ENCODE data around the gene S1PR4. TPM values are rescaled to one million over a fixed set of nuclear protein-coding genes. Genes with fewer than 3 reads are reported as not detected.

The S1PR4 gene
- total and polyA plus RNA-seq, 2 of the 13 experiments (the other 11 are each of a cell fraction or from before 2014, with no cell fraction given), result 0.07 to 0.09 TPM

DNA sequence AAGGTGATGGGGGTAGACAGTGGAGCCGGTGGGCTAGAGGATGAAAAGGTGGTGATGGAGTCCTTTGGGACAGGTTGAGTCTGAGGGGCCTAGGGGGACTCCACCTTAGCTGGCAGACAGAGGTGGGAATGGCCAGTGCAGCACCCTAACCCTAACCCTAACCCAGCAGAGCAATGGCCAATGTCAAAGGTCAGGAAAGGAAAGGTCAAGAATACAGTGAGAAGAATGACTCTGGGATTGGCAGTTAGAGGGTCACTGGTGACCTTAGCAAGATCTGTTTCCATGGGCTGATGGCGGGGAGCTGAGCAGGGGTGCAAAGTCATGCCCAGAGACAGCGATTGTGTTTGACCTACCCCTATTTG lies 26.2 kb upstream of the S1PR4 start:
- no peaks in the 10 kb centered on the region for H3K36me3 ChIP-seq (replicated peaks in 1 of 2; ENCODE audit: control insufficient read depth in 1 of 2, insufficient read depth in 2 of 2, low read length in 2 of 2)
- POLR2A ChIA-PET, result no interaction called here
- peaks cover 4 to 15% of the 10 kb centered on the region in 2 experiments; a peak in 3 of 5 replicates for H3K27me3 ChIP-seq (ENCODE audit: control insufficient read depth in 1 of 2, insufficient read depth in 2 of 2, low read length in 2 of 2)
- H3K9ac ChIP-seq (ENCODE audit: insufficient read depth, low read depth, low read length), result no peak overlapping the region
- CTCF ChIA-PET (ENCODE audit: low intra/inter-chr PET ratio, low total read pairs), result no interaction called here
- H3K9me3 ChIP-seq (ENCODE audit: low read length), result no peaks in the 10 kb centered on the region
- FAIRE-seq (no peak), DNase-seq (ENCODE audit: low spot score) (no peak), ATAC-seq (no peak)
- peaks cover 11% of the 10 kb centered on the region for H3K4me1 ChIP-seq (ENCODE audit: insufficient read depth, low read length)
- intact Hi-C loops (cut with micrococcal nuclease; ENCODE audit: unreplicated experiment) (no loop called here), in situ Hi-C loops (cut with HindIII; ENCODE audit: extremely low pct_ligation_motif_present, low pct_unique_long_range_greater_than_20kb) (no loop called here)
- H3K27ac ChIP-seq (ENCODE audit: extremely low read length, insufficient read depth, low read length), result no peak overlapping the region
- H3K79me2 ChIP-seq (ENCODE audit: insufficient read depth, low read length), result no peaks in the 10 kb centered on the region
- H2AFZ ChIP-seq (ENCODE audit: low read length), result no peak overlapping the region
- 6% methylated on average over 3 of the region's 3 CpGs for WGBS (ENCODE audit: low lambda C conversion rate)
- no peak overlapping the region for H3K4me2 ChIP-seq (ENCODE audit: low read depth, low read length)
- H4K20me1 ChIP-seq (ENCODE audit: insufficient read depth, low read length), result no peaks in the 10 kb centered on the region
- H3K4me3 ChIP-seq (replicated peaks in 1 of 3; ENCODE audit: insufficient read depth in 1 of 3, low read depth in 2 of 3, low read length in 3 of 3), result no peak overlapping the region
- no TSS peak for BruUV-seq (replicated peaks)
- TF ChIP-seq RFX1 (IDR thresholded peaks at IDR 0.05), result no peak
- TF ChIP-seq, protein P1, sequence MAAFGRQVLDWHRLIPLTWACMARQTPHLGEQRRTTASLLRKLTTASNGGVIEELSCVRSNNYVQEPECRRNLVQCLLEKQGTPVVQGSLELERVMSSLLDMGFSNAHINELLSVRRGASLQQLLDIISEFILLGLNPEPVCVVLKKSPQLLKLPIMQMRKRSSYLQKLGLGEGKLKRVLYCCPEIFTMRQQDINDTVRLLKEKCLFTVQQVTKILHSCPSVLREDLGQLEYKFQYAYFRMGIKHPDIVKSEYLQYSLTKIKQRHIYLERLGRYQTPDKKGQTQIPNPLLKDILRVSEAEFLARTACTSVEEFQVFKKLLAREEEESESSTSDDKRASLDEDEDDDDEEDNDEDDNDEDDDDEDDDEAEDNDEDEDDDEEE (CRISPR knock-in tag; IDR thresholded peaks at IDR 0.05), result no peak
- TF ChIP-seq HNRNPLL (IDR thresholded peaks at IDR 0.05; ENCODE audit: low read depth, low read length, poor library complexity, severe bottlenecking), result no peak
- TF ChIP-seq ZNF777 (CRISPR knock-in tag; IDR thresholded peaks at IDR 0.05), result no peak
- TF ChIP-seq SMYD3 (CRISPR knock-in tag; IDR thresholded peaks at IDR 0.05), result no peak
- TF ChIP-seq KLF11 (CRISPR knock-in tag; IDR thresholded peaks at IDR 0.05), result no peak
- TF ChIP-seq, protein P2, sequence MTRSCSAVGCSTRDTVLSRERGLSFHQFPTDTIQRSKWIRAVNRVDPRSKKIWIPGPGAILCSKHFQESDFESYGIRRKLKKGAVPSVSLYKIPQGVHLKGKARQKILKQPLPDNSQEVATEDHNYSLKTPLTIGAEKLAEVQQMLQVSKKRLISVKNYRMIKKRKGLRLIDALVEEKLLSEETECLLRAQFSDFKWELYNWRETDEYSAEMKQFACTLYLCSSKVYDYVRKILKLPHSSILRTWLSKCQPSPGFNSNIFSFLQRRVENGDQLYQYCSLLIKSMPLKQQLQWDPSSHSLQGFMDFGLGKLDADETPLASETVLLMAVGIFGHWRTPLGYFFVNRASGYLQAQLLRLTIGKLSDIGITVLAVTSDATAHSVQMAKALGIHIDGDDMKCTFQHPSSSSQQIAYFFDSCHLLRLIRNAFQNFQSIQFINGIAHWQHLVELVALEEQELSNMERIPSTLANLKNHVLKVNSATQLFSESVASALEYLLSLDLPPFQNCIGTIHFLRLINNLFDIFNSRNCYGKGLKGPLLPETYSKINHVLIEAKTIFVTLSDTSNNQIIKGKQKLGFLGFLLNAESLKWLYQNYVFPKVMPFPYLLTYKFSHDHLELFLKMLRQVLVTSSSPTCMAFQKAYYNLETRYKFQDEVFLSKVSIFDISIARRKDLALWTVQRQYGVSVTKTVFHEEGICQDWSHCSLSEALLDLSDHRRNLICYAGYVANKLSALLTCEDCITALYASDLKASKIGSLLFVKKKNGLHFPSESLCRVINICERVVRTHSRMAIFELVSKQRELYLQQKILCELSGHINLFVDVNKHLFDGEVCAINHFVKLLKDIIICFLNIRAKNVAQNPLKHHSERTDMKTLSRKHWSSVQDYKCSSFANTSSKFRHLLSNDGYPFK (CRISPR knock-in tag; IDR thresholded peaks at IDR 0.05; ENCODE audit: borderline replicate concordance), result no peak
- TF ChIP-seq NFYC (CRISPR knock-in tag; IDR thresholded peaks at IDR 0.05), result no peak
- TF ChIP-seq, protein P3, sequence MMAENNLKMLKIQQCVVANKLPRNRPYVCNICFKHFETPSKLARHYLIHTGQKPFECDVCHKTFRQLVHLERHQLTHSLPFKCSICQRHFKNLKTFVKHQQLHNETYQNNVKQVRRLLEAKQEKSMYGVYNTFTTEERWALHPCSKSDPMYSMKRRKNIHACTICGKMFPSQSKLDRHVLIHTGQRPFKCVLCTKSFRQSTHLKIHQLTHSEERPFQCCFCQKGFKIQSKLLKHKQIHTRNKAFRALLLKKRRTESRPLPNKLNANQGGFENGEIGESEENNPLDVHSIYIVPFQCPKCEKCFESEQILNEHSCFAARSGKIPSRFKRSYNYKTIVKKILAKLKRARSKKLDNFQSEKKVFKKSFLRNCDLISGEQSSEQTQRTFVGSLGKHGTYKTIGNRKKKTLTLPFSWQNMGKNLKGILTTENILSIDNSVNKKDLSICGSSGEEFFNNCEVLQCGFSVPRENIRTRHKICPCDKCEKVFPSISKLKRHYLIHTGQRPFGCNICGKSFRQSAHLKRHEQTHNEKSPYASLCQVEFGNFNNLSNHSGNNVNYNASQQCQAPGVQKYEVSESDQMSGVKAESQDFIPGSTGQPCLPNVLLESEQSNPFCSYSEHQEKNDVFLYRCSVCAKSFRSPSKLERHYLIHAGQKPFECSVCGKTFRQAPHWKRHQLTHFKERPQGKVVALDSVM (CRISPR knock-in tag; IDR thresholded peaks at IDR 0.05), result no peak
- TF ChIP-seq, protein P4, sequence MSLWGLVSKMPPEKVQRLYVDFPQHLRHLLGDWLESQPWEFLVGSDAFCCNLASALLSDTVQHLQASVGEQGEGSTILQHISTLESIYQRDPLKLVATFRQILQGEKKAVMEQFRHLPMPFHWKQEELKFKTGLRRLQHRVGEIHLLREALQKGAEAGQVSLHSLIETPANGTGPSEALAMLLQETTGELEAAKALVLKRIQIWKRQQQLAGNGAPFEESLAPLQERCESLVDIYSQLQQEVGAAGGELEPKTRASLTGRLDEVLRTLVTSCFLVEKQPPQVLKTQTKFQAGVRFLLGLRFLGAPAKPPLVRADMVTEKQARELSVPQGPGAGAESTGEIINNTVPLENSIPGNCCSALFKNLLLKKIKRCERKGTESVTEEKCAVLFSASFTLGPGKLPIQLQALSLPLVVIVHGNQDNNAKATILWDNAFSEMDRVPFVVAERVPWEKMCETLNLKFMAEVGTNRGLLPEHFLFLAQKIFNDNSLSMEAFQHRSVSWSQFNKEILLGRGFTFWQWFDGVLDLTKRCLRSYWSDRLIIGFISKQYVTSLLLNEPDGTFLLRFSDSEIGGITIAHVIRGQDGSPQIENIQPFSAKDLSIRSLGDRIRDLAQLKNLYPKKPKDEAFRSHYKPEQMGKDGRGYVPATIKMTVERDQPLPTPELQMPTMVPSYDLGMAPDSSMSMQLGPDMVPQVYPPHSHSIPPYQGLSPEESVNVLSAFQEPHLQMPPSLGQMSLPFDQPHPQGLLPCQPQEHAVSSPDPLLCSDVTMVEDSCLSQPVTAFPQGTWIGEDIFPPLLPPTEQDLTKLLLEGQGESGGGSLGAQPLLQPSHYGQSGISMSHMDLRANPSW (CRISPR knock-in tag; IDR thresholded peaks at IDR 0.05; ENCODE audit: borderline replicate concordance), result no peak
- no peak for TF ChIP-seq ZNF564 (CRISPR knock-in tag; IDR thresholded peaks at IDR 0.05)
- no peak for TF ChIP-seq MEF2D (CRISPR knock-in tag; IDR thresholded peaks at IDR 0.05)
- TF ChIP-seq MAF1 (CRISPR knock-in tag; IDR thresholded peaks at IDR 0.05; ENCODE audit: borderline replicate concordance), result no peak
- TF ChIP-seq, protein P5, sequence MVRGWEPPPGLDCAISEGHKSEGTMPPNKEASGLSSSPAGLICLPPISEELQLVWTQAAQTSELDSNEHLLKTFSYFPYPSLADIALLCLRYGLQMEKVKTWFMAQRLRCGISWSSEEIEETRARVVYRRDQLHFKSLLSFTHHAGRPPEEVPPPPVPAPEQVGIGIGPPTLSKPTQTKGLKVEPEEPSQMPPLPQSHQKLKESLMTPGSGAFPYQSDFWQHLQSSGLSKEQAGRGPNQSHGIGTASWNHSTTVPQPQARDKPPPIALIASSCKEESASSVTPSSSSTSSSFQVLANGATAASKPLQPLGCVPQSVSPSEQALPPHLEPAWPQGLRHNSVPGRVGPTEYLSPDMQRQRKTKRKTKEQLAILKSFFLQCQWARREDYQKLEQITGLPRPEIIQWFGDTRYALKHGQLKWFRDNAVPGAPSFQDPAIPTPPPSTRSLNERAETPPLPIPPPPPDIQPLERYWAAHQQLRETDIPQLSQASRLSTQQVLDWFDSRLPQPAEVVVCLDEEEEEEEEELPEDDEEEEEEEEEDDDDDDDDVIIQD (CRISPR knock-in tag; IDR thresholded peaks at IDR 0.05; ENCODE audit: low read depth), result no peak
- TF ChIP-seq MZF1 (CRISPR knock-in tag; IDR thresholded peaks at IDR 0.05; ENCODE audit: borderline replicate concordance), result no peak
- no peak for TF ChIP-seq NFATC3 (CRISPR knock-in tag; IDR thresholded peaks at IDR 0.05)

Measured in HepG2 (cell line).